NAMALWA (cell line): ENCODE data around the gene SREK1IP1.
A peak's percentile ranks its signal among the peaks of the same experiment; 100 is the strongest.

Source experiments
- DNase-seq: peaks from one replicate; pipeline ENCODE4 v3.0.0-alpha.2; 2015; ENCODE audit warnings: low spot score

Gene SREK1IP1

DNA sequence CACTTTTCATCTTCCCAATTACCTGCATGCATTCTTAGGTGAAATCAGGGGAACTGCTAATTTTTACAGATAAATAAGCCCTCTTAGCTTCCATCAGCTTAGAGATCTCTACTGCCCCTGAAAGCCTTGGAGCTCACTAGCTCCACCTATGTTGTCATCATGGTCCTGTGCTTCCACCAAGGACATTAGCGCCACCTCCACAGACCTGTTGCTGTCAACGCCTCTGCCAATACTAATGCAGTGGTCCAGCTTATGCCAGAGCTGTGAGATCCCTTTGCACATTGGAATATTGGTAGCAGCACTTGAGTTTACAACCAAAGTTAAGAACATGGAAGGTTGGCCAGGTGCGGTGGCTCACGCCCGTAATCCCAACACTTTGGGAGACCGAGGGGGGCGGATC, 85.9 kb downstream of the SREK1IP1 start:
- no peak for DNase-seq

DNA sequence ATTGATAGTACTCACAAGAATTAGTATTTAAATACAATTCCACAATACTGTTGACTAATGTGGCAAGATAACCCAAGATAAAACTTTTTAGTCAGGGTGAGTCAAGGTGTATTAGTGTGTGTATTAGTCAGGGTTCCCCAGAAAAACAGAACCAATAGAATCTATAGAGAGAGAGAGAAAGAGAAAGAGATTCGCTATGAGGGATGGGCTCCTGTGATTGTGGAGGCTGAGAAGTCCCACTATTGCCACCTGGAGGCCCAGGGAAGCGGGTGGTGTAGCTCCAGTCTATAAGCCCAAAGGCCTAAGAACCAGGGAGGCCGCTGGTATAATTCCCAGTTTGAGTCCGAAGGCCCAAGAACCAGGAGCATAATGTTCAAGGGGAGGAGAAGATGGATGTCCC, 88.2 kb downstream of the SREK1IP1 start:
- DNase-seq, result peak; percentile 14

DNA sequence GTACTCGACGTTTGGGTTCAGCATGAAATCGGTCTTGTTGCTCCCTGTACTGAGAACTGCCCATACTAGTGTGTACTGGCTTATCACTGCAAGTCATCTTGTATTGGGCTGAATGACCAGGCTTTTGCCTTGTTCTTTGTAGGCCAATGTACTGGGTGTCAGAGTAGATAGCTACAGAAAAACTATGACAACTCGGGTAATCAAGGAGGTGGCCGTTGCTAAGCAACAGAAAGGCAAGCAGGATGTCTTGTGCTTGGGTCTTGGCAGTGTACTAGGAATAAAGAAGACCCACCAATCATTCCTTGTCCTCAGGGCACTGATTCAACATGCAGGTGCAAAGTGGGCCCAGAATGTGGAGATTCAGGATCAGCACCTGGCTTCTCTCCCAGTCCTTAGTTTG, 90.1 kb downstream of the SREK1IP1 start:
- DNase-seq, result no peak

DNA sequence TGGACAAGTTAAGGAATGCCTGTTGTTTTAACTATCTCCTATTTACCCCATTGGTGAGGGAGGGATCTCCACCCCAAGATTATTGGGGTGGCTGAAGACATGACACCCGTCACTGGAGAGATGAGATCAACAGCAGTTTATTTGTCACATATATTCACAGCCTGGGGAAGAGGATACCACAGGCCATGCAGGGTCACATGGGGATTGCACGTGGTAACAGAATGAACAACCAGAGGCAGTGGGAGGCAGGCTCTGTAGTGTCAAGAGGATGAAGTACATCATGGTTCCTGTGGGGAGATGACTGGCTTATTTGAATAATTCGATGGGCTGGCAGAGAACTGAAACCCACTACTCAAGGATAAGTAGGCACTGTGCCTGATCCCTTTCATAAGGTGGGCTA, 96.8 kb downstream of the SREK1IP1 start:
- no peak for DNase-seq

DNA sequence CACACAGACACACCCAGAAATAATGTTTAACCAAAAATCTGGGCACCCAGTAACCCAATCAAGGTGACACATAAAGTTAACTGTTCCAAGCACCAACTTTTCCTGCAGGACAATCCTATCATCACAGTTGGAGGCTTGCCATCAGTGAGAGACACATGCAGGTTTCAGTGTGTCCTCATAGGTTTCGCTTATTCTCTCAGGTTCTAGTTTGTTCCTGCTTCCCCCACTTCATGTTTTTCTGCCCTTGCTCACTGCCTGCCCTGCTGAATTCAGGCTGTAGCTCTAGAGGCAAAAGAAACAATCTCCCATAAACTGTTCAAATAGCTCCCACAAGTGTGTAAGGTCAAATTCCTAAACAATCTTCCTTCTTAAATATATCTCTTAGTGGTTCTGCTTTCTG, 98.2 kb downstream of the SREK1IP1 start:
- no peak for DNase-seq
